Measurements from ENCODE around the gene CHST14. TPM values are rescaled to one million over a fixed set of nuclear protein-coding genes. Genes with fewer than 3 reads are reported as not detected.

CHST14 gene
- total and polyA plus RNA-seq, 3 donors from 2014 or later, result 5.4 to 16.7 (median 13.0) TPM

- no peak for DNase-seq
- 67% methylated on average over 3 to 4 of the region's 4 CpGs for WGBS, 2 donors
- Histone ChIP-seq H3K4me1 (peaks cover 17% of the 10 kb centered on the region), H3K9me3 (no peaks in the 10 kb centered on the region), H3K27me3 (no peaks in the 10 kb centered on the region), H3K27ac (no peak overlapping the region), H3K36me3 (ENCODE audit: low read depth, missing control alignments) (no peaks in the 10 kb centered on the region), H3K4me3 (no peak overlapping the region)
- TF ChIP-seq, protein P1, sequence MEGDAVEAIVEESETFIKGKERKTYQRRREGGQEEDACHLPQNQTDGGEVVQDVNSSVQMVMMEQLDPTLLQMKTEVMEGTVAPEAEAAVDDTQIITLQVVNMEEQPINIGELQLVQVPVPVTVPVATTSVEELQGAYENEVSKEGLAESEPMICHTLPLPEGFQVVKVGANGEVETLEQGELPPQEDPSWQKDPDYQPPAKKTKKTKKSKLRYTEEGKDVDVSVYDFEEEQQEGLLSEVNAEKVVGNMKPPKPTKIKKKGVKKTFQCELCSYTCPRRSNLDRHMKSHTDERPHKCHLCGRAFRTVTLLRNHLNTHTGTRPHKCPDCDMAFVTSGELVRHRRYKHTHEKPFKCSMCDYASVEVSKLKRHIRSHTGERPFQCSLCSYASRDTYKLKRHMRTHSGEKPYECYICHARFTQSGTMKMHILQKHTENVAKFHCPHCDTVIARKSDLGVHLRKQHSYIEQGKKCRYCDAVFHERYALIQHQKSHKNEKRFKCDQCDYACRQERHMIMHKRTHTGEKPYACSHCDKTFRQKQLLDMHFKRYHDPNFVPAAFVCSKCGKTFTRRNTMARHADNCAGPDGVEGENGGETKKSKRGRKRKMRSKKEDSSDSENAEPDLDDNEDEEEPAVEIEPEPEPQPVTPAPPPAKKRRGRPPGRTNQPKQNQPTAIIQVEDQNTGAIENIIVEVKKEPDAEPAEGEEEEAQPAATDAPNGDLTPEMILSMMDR (IDR thresholded peaks at IDR 0.05), result no peak
- TF ChIP-seq POLR2A (IDR thresholded peaks at IDR 0.05), result no peak
- intact Hi-C loops (cut with DNase I; ENCODE audit: low total_unique reads), result no loop called here
Observed at GRCh38 chr15:40456738-40457137, 14.0 kb upstream of the CHST14 start.

GRCh38 chr15:40458495-40459371 lies 12.1 kb upstream of the CHST14 start:
- Histone ChIP-seq H3K36me3 (ENCODE audit: low read depth, missing control alignments) (no peaks in the 10 kb centered on the region), H3K4me1 (peaks cover 17% of the 10 kb centered on the region), H3K9me3 (no peaks in the 10 kb centered on the region), H3K4me3 (no peak overlapping the region), H3K27ac (no peak overlapping the region), H3K27me3 (no peaks in the 10 kb centered on the region)
- DNase-seq, result no peak
- TF ChIP-seq POLR2A (IDR thresholded peaks at IDR 0.05), result no peak
- TF ChIP-seq, protein P1 (IDR thresholded peaks at IDR 0.05), result no peak
- WGBS, 2 donors, result 90 to 94% methylated on average over 13 to 32 of the region's 37 CpGs
- intact Hi-C loops (cut with DNase I; ENCODE audit: low total_unique reads), result no loop called here

- Histone ChIP-seq H3K36me3 (ENCODE audit: low read depth, missing control alignments) (no peaks in the 10 kb centered on the region), H3K9me3 (no peaks in the 10 kb centered on the region), H3K27ac (no peak overlapping the region), H3K4me1 (peaks cover 17% of the 10 kb centered on the region), H3K27me3 (no peaks in the 10 kb centered on the region), H3K4me3 (no peak overlapping the region)
- intact Hi-C loops (cut with DNase I; ENCODE audit: low total_unique reads), result no loop called here
- no peak for TF ChIP-seq POLR2A (IDR thresholded peaks at IDR 0.05)
- TF ChIP-seq, protein P1 (IDR thresholded peaks at IDR 0.05), result no peak
- 93 to 97% methylated on average over 14 to 19 of the region's 19 CpGs for WGBS, 2 donors
- no peak for DNase-seq
Observed at GRCh38 chr15:40459391-40460015, 11.3 kb upstream of the CHST14 start.

DNA sequence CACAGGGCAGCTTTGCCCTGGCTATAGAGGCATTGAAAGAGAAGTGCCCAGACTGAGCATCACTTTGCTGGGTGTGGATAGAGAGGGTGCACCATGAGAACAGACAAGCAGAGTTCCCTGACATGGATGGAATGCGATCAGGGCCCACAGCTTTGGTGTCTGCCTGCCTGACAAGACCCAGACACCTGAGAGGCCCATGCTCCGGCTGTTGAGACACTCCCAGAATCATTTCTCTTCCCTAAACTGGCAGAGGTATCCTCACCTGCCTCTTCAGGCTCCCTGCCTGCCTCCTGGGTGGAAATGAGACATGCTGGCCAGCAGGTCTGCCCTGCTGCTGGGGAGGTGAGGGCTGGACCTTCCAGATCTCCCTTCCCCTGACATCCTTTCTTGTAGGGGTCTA lies 10.4 kb upstream of the CHST14 start:
- intact Hi-C loops (cut with DNase I; ENCODE audit: low total_unique reads), result no loop called here
- Histone ChIP-seq H3K9me3 (no peaks in the 10 kb centered on the region), H3K27me3 (no peaks in the 10 kb centered on the region), H3K4me1 (peaks cover 11% of the 10 kb centered on the region), H3K27ac (no peak overlapping the region), H3K4me3 (no peak overlapping the region), H3K36me3 (ENCODE audit: low read depth, missing control alignments) (no peaks in the 10 kb centered on the region)
- WGBS, 2 donors, result 94 to 100% methylated on average over 2 of the region's 2 CpGs
- TF ChIP-seq, protein P1 (IDR thresholded peaks at IDR 0.05), result no peak
- TF ChIP-seq POLR2A (IDR thresholded peaks at IDR 0.05), result no peak
- DNase-seq, result no peak
